Hematopoietic multipotent progenitor cell treated with erythropoietin and hydrocortisone succinate and interleukin-3 and kit ligand, for 17 days (in vitro differentiated cells): Measurements from ENCODE around the gene UNC80.
"Not testable (repeated sequence)": the region's sequence is repeated elsewhere in the genome, so short reads cannot be mapped to it uniquely, and the experiment has no call there.

Experiments
- DNase-seq: peaks from one replicate; pipeline ENCODE4 v3.0.0-alpha.2; 2015; ENCODE audit warnings: low spot score

UNC80 gene

GRCh38 chr2:209771474-209772289 is at the start of gene UNC80:
TSS of gene UNC80 (plus strand) at chr2:209771832. CDS start at chr2:209772073, 241 bp downstream.
- no peak for DNase-seq

DNA sequence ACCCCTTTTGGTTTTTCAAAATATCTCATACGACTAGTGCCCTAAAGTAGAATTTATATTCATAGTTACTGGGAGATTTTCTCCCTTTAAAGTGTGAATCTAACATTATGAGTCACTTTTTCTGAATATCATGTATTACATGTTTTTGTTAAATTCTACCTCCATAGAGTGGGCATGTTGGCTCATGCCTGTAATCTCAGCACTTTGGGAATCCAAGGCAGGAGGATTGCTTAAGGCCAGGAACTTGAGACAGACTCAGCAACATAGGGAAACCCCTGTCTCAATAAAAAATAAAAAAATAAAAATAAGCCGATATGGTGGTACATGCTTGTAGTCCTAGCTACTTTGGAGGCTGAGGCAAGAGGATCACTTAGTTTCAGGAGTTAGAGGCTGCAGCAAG is 45.3 kb upstream of the UNC80 start:
- no peak for DNase-seq

GRCh38 chr2:209727077-209727476 is 44.6 kb upstream of the UNC80 start:
- no peak for DNase-seq

GRCh38 chr2:209734805-209735204 is 36.8 kb upstream of the UNC80 start:
- no peak for DNase-seq

DNA sequence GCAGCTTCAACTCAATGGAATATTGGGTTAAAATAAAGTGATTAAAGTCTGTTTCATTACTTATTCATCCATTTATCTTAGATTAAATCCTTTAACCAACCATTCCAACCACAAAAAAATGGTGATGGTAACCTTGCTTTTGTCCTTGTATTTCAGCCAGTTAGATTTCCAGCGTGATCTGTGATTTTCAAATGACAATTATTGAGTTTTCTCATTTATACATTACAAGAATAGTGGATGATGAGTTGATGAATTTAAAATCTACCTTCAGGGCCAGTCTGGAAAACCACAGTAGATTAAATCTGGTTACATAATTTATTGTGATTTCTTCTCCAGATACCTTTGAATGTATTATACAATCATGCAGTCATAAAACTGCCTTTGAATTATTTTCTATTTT is 29.7 kb upstream of the UNC80 start:
- DNase-seq: no peak

GRCh38 chr2:209753020-209753419 is 18.6 kb upstream of the UNC80 start:
- DNase-seq: no peak

- DNase-seq: no peak
These were observed 14.5 kb upstream of the UNC80 start for GRCh38 chr2:209757163-209757562.

DNA sequence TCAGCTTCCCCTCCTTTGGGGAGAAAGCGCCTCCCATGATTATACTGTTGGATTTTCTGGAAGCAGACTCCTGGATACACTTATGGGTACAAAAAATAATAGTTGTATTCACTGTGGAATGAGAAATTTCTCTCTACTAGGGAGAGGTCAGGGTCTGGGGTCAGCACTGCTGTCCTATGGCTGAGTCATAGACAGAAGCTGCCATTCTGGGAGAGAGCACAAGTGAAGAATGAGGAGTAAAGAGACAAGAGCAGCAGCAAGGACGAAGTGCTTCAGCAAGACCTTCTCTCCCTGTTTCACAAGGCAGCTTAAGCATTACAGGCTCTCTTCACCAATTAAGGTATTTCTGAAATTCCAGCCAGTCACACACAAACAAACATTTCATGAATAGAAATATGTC is 10.1 kb upstream of the UNC80 start:
- DNase-seq: no peak

- DNase-seq: no peak
These were observed 9.1 kb upstream of the UNC80 start for GRCh38 chr2:209762563-209762962.

GRCh38 chr2:209763106-209763505 is 8.5 kb upstream of the UNC80 start:
- no peak for DNase-seq

GRCh38 chr2:209766613-209767012 is 5.0 kb upstream of the UNC80 start:
- no peak for DNase-seq

DNA sequence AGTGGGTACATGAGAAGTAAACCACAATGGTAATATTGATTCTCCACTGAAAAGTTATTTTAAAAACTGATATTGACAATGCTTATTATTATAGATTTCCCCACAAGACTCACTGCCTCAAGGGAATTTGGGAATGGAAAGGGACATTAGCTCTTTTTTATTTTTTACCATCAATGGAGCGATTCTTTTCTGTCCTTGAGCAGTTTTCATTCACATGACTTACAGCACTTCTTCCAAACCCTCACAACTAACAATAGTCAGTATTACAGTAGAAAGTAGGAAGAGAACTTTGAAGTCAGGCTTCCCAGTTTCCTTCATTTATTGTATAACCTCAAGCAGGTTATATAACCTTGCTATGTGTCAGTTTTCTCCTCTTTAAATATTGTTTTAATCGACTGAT is 4.3 kb upstream of the UNC80 start:
- no peak for DNase-seq

DNA sequence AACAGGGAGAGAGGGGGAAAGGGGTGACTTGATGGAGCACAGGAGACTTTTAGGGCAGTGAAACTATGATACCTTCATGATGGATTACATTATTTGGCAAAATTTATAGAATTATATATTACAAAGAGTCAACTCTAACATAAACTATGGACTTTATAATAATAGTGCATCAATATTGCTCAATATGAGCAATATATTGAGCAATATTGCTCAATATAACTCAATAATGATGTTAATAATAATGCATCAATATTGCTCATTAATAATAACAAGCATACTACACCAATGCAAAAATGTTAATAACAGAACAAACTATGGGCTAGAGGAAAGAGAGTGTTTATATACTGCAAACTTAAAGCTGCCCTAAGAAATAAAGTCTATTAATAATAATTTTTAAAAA is 3.1 kb upstream of the UNC80 start:
- DNase-seq: no peak

DNA sequence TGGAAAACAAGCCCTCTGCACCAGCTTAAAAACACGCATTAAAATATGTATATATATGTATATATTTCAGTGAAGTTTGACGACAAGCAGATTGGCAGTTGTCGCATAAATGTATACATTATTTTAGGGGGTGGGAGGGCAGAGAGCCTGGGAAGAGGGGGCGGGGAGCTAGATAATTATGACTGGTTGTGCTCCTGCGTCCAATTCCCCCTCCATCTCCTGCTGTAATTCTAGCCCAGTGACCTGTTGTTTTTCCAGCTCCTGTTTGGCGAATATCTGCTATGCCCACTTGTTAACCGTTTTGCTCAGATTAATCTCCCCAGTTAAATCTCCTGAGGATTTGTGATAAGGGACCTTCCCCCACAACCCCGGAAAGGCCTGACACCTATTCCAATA is 656 bp downstream of the UNC80 start:
- DNase-seq: no peak

- DNase-seq: no peak
These were observed 1.7 kb downstream of the UNC80 start for GRCh38 chr2:209773377-209773776.

- no peak for DNase-seq
These were observed 15.8 kb downstream of the UNC80 start for GRCh38 chr2:209787416-209787815.

DNA sequence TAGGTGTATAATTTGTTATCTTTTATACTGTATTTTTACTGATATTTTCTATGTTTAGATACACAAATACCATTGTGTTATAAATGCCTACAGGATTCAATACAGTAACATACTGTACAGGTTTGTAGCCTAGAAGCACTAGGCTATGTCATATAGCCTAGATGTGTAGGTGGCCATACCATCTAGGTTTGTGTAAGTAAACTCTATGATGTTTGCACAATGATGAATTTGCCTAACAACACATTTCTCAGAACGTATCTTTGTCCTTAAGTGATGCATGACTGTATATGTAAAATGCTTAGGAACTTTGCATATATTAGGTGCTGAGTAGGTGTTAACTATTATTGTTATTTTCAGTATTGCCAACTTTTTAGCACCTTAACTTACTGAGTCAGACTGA is 17.3 kb downstream of the UNC80 start:
- DNase-seq: no peak

- DNase-seq: no peak
These were observed 18.6 kb downstream of the UNC80 start for GRCh38 chr2:209790066-209790728.

DNA sequence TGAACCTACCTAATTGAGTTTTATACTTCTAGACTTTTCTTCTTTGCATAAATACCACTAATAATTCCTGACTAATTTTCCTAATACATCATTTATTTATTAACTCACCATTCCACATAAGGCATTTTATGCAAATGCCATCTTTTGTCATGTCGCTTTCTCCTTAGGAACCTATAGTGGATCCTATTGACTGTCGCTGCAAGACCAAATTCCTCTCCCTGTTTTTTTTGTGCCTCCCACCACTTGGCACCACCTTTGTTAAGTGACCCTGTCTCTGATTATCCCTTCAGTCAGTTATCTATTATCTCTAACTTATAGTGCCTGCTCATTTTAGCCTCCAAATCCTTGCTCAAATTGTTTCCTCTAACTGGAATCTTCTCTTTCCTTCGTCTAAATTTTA is 19.5 kb downstream of the UNC80 start:
- DNase-seq: no peak

DNA sequence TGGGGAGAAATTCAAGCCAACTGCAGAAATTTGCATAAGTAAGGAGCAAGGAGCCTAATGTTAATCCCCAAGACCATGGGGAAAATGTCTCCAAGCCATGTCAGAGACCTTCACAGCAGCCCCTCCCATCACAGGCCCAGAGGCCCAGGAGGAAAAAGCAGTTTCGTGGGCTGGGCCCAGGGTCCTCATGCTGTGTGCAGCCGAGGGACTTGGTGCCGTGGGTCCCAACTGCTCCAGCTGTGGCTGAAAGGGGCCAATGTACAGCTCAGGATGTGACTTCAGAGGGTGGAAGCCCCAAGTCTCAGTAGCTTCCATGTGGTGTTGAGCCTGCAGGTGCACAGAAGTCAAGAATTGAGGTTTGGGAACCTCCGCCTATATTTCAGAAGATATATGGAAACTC is 23.8 kb downstream of the UNC80 start:
- DNase-seq: not testable (repeated sequence)

DNA sequence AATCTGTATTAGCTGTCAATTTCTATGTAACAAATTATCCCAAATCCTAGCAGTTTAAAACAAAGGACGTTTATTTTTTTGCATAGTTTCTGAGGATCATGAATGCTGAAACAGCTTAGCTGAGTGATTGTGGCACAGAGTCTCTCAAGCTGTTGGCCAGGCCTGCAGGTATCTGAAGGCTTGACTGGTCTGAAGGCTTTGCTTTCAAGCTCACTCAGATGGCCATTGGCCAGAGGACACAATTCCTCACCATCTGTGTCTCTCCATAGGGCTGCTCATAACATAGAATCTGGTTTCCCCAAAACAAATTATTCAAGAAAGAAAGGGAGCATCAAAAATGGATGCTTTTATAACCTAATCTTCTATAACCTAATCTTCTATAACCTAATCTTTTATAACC is 33.7 kb downstream of the UNC80 start:
- DNase-seq: no peak

DNA sequence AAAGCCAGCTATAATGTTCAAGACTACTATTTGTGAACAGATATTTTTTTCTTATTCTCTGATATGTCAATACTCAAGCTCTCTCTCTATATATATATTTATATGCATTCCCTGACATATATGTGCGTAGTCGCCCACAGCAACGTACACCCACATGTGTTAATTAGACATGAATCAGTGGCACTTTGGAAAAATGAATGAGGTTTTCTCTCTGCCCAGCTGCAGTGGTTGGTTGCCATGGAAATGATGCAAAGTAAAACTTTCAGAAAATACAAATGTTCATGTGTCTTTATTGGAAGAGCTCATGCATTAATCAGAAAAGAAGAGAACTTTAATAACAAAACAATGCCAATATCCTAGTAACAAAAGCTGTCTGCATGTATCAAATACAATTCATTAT is 34.7 kb downstream of the UNC80 start:
- no peak for DNase-seq

- DNase-seq: no peak
These were observed 36.9 kb downstream of the UNC80 start for GRCh38 chr2:209808521-209808920.

- DNase-seq: no peak
These were observed 37.6 kb downstream of the UNC80 start for GRCh38 chr2:209809256-209809655.
